ENCODE results near the gene SPANXN3. TPM values are rescaled to one million over a fixed set of nuclear protein-coding genes. Genes with fewer than 3 reads are reported as not detected.
"Not testable (repeated sequence)": the region's sequence is repeated elsewhere in the genome, so short reads cannot be mapped to it uniquely, and the experiment has no call there.

SPANXN3 gene, protein sequence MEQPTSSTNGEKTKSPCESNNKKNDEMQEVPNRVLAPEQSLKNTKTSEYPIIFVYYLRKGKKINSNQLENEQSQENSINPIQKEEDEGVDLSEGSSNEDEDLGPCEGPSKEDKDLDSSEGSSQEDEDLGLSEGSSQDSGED
- total RNA-seq, result not detected

DNA sequence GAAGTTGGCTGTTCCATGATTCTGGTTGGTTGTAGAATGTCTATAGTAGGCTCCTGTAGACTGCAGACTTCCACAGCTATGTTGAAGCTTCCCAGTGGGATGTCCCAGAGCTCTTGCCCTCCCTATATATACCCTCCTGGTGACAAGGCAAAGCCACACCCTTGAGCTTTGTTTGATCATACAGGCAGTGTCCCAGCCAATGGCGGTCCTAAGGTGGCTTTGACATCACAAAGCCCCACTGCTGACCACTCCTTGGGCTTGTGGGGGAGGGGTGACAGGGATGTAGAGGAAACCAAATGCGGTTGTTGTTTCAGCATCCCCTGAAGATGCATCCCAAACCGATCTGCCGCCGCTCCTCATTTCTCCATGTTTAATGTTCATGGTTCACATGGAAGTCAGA lies at the start of gene SPANXN3:
Gene SPANXN3 (minus strand): TSS at position 101 of the 400 bp plus-strand sequence. CDS start 84 bp downstream, at position 17.
- intact Hi-C loops (cut with DNase I), result loop anchor here (5.0 kb wide), 1 partner anchor 285 kb away; no protein-coding TSS in a partner anchor
- not testable (repeated sequence) for ATAC-seq; DNase-seq (ENCODE audit: low spot score)

DNA sequence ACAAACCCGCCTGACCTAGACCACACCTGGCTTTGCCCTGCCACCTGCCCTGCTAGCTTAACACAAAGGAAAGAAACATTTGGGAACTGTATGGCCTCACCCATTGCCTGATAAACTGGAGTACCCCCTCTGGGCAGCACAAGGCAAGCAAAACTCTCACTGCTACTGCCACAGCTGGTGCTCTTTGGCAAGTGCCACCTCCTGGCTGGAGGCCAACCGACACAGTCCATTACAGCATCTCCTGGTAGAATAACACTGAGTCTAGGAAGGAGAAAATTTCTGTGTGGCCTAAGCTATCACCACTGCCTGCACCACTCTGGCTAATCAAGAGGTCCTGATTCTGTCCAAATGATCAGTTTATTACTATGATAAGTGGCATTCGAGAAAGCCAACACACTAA lies 18.9 kb upstream of the SPANXN3 start:
- no peak for ATAC-seq
- intact Hi-C loops (cut with DNase I), result no loop called here
- no peak for DNase-seq (ENCODE audit: low spot score)

DNA sequence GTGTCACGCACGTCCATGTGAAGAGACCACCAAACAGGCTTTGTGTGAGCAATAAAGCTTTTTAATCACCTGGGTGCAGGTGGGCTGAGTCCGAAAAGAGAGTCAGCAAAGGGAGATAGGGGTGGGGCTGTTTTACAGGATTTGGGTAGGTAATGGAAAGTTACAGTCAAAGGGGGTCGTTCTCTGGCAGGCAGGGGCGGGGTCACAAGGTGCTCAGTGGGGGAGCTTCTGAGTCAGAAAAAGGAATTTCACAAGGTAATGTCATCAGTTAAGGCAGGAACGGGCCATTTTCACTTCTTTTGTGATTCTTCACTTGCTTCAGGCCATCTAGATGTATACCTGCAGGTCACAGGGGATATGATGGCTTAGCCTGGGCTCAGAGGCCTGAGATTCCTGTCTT lies 15.1 kb downstream of the SPANXN3 start:
- not testable (repeated sequence) for DNase-seq (ENCODE audit: low spot score)

DNA sequence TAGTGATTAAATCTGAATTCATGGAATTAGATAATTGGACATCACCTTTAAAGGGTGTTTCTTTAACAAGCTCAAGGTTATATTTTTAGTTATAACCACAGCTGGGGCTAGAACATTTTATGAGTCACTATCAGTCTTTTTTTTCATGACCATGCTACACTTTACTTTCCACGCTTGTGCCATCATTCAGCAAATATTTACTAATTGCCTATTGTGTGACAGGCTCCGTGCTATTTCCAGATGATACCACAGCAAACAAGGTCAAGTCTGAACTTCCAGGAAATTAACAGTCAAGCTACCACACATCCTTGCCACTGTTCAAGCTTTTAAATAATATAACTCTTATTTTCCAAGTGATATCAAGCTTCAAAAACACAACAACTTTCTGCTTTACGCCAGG lies 16.5 kb downstream of the SPANXN3 start:
- ATAC-seq (no peak), DNase-seq (ENCODE audit: low spot score) (no peak)
- intact Hi-C loops (cut with DNase I), result no loop called here

More for the DNA sequence above, 15.1 kb downstream of the SPANXN3 start:
- intact Hi-C loops (cut with DNase I); ATAC-seq: not testable (repeated sequence)

DNA sequence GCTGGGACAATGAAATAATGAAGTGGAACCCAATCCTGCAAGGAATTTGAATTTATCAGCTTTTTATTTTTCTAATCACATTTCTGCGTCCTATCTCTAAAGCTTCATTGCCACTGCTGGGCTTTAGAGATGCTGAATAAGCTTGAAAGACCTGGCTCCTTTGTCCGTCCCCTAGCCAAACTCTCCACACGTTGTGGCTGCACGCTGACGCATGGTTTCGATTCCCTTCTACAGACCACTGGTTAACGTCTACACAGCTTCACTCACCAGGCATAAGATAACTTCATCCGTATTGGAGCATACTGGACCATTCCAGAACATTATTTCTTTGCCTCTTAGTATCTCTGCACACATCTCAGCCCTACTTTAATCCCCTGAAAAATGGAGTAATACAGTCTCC lies 31.2 kb downstream of the SPANXN3 start:
- DNase-seq (ENCODE audit: low spot score) (no peak), ATAC-seq (no peak)
- intact Hi-C loops (cut with DNase I), result no loop called here

DNA sequence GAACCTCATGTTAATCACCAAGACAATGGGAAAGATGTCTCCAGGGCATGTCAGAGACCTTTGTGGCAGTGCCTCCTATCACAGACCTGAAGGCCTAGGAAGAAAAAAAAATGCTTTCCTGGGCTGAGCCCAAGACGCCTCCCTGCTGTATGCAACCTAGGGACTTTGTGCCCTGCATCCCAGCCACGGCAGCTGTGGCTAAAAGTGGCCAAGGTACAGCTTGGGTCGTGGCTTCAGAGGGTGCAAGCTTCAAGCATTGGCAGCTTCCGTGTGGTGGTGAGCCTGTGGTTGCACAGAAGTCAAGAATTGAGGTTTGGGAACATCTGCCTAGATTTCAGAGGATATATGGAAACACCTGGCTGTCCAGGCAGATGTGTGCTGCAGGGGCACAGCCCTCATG lies 40.5 kb downstream of the SPANXN3 start:
- DNase-seq (ENCODE audit: low spot score), result no peak
- intact Hi-C loops (cut with DNase I), result no loop called here
- no peak for ATAC-seq

DNA sequence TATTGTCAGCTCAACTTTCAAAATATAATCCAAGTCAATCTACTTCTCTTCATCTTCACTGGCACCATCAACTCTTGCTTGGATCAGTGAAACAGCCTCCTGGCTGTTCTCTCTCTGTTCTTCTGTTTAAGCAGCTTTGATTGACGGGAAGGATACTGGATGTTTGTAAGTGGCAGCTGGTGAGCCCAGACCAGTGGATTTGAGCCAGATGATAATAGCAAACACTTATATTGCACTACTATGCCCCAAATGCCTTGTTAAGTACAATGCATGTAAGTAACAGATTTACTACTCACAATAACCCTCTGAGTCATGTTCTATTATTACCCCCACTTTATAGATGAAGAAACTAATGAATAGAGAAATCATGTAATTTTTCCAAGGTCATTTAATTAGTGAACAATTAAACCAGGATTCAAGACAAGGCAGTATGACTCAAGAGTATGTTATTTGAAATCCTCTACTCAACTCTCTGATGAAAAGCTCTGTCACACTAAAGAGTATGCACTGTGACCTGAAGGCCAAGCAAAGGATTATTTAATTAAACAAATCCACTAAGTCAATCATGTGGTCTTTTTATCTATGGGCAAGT lies 44.8 kb downstream of the SPANXN3 start:
- ATAC-seq (no peak), DNase-seq (ENCODE audit: low spot score) (no peak)
- intact Hi-C loops (cut with DNase I), result no loop called here

DNA sequence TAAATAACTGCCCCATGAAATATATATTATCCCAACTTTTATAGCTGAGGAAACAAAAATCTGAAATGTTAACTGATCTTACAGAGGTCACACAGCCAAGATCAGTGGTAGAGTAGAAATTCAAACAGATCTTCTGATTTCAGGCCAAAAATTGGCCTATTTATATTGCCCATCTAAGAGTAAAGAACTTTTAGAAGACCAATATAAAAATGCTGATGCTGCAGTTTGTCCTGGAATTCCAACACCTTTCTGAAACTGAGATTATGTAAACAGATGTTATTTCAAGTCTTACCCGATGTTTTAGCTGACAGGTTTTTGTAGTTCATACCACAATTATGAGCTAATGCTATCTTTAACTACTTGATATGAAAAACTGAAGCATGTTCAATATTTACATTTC lies 51.1 kb downstream of the SPANXN3 start:
- intact Hi-C loops (cut with DNase I), result no loop called here
- DNase-seq (ENCODE audit: low spot score) (no peak), ATAC-seq (no peak)

DNA sequence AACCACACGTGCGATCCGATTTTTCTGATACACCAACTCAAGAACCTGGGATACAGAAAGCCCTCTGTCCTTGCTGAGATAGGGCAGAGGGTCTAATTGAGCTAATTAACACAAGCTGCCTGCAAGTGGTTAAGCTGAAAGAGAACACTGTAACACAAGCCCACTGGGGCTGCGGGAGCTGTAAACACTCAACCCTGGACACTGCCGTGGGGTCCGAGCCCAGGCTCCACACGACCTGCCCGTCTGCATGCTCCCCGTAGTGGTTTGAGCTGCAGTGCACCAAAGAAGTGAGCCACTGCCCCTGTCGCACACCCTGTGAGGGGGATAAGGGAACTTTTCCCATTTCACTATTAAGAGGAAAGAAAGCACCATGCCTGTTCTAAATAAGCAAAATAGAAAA lies 54.6 kb downstream of the SPANXN3 start:
- DNase-seq (ENCODE audit: low spot score), result no peak
- ATAC-seq, result no peak
- intact Hi-C loops (cut with DNase I), result no loop called here

DNA sequence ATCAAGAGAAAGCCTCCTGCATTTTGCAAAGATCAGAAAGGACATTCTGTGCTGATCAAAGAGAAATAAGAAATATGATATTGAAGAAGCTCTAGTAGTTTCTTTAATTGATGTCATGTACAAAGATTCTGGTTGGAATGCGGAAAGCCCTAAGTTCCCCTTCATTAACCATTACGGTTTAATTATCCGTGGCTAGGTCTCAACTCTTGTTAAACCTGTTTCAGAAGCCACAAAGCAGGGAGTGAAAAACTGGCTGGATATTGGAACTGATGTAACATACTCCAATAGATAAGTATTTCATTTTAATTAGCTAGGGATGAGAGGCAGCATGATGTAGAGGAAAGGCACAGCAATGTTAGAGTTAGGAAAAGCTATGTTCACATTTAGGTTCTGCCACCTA lies 55.7 kb downstream of the SPANXN3 start:
- DNase-seq (ENCODE audit: low spot score), result no peak
- ATAC-seq, result no peak
- intact Hi-C loops (cut with DNase I), result no loop called here

Other genes starting within 250 kb of the SPANXN3 start
- 1.5 TPM for gene SLITRK4, start 118.6 kb upstream of the SPANXN3 start, total RNA-seq
- not detected for gene SPANXN2, start 203.3 kb upstream of the SPANXN3 start, total RNA-seq